Stimulated activated CD8-positive, alpha-beta memory T cell treated with anti-CD3 and anti-CD28 coated beads, Interleukin-15, amount 100 ng/mL, for 24 hours (primary cell): ENCODE results near the gene ARHGEF40.

Experiments
- DNase-seq: peaks from one replicate; pipeline ENCODE4 v3.0.0-alpha.2; 2020; ENCODE audit warnings: low read depth

The ARHGEF40 gene

GRCh38 chr14:21070083-21070609 lies at the start of gene ARHGEF40:
ARHGEF40 (plus strand) TSS chr14:21070304; CDS start chr14:21070397, 93 bp downstream.
- DNase-seq = no peak

- no peak for DNase-seq
Observed at GRCh38 chr14:21020977-21021545, 49.0 kb upstream of the ARHGEF40 start.

DNA sequence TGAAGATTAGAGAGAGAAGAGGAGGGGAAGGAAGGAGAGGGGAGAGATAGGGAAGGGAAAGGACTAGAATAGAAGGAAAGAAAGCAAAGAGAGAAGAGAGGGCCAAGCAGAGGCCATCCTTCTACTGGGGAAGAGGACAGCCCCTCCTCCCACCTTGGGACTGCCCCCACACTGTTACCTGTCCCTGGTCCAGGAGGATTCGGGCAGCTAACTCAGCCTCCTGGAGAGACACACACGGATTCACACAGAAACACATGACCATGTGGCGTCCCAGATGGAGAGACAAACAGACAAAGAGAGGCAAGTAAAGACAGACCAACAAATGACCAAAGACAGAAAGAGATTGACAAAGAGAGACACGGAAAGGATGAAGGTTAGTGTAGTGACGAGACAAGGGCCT lies 47.4 kb upstream of the ARHGEF40 start:
- DNase-seq = no peak

- DNase-seq = no peak
Observed at GRCh38 chr14:21023174-21023573, 46.9 kb upstream of the ARHGEF40 start.

DNA sequence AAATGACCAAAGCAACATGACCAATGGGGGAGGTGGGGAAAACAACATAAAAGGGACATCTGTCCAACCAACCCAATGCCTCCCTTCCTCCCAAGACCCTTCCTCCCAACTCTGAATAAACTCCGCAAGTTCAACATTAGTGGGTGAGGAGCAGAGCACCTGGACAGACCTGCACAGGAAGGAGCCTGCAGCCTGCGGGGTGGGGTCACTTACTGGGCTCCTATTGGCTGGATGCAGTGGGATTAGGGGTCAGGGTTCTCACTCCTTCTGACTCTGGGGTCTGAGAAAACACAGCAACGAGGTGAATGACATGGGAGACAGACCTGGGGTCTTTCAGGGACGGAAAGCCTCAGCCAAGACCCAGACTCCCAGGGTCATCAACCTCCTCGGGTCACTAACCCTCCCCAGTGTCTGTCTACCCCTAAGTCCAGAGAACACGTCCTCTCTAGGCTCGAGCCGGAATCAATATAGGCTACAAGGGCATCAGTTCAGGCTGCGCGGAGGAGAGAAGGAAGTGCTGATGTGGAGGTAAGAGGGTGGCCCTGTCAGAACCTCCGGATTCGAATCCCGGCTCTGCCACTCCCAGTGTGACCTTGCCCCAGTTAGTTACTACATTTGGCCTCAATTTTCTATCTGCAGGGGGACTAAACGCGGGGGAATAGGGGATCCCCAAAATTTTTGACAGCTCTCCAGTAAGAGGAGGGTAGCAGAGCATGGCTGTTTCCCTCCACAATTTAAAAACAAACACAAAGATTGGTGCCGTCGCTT lies 46.1 kb upstream of the ARHGEF40 start:
- no peak for DNase-seq

GRCh38 chr14:21024585-21025370 lies 45.3 kb upstream of the ARHGEF40 start, which contains the start of gene NDRG2:
NDRG2 (minus strand) TSS chr14:21025061; CDS start chr14:21023315, 1,746 bp downstream.
- DNase-seq = peak; percentile 38

DNA sequence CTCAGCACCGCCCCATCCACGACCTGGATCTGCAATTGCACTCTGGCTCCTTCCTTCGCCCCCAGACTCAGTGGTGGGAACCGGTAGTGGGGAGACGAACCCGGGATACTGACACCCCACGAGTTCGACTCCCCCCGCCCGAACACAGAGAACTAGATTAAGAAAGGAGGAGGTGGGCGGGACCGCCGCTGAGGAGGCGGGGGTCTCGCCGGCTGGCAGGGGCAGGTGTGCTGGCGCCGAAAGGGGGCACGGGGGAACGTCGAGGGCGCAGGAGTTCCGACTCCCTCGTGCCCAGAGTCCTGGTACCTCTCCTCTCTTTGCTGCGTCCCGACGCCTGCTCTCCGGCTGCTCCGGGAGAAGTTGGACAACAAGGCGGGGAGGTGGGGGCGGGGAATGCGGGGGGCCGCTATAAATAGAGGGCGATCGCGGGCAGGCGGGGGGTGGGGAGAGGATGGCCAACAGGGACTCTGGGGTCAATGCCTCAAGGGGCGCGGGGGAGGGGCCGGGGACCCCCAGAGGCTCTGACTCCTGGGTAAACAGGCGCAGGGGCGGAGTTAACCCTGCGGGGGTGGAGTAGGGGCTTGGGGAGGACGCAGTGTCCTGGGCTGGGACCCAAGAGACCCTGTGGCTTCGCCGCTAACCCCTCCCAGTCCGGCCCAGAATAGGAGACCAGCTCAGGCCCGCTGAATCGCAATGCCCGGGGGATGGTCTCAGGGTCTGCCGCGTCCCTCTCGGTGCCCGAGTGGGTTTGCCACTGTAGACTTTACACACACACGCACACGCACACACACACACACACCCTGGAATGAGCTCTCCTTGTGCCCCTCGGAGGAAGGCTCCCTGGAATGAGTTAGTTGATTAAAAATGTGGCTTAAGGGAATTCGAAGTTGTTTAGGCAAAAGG lies 44.5 kb upstream of the ARHGEF40 start:
- no peak for DNase-seq

DNA sequence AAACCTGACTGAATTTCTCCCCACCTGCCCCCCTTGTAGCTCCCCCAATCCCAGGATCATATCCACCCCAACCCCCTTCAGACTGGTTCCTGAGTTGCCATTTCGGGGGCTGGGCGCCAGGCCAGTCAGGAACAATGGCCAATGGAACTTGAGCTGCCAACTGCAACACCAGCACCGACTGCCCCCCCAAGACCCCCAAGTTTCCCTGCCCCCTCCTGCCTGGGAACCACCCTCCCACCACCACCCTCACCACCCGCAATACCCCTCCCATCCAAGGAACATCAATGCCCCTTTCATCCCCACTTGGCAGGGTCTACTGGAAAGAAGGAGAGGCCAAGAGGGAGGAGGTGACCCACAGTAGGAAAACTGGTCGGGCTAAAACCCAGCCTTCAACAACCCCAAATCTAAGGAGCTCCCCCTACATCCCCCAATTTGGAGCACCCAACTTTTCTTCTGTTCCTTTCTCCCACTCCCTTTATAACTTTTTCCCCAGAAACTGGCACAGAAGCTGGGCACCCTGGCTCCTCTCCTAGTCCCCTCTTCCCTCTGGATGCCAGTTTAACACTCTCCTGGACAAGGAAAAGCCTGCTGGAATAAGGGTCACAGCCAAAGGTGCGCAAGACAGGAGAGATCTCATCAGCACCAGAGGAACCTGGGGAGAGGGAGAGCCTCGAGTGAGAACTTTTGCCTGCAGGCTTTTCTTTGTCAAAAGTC lies 43.7 kb upstream of the ARHGEF40 start:
- no peak for DNase-seq

DNA sequence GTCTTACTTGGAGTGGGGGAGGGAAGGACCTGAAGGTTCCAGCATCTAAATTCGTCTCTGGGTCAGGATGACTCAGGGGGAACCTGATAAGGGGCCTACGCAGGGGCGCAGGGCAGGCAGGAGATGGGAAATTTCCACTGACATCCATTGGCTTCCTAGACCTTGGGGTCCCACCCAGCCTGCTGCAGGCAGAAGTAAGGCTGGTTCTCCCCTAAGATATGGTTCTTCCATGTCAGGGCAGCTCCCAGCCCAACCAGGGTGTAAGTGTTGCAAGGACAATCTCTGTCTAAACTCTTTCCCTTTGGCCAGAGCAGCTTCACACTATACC lies 43.2 kb upstream of the ARHGEF40 start:
- DNase-seq = no peak

- no peak for DNase-seq
Observed at GRCh38 chr14:21029917-21030316, 40.2 kb upstream of the ARHGEF40 start, which contains the start of gene TPPP2. TPPP2 (plus strand) TSS chr14:21030217; CDS start chr14:21030582, 365 bp downstream.

GRCh38 chr14:21030531-21030930 lies 39.6 kb upstream of the ARHGEF40 start:
- DNase-seq = no peak

DNA sequence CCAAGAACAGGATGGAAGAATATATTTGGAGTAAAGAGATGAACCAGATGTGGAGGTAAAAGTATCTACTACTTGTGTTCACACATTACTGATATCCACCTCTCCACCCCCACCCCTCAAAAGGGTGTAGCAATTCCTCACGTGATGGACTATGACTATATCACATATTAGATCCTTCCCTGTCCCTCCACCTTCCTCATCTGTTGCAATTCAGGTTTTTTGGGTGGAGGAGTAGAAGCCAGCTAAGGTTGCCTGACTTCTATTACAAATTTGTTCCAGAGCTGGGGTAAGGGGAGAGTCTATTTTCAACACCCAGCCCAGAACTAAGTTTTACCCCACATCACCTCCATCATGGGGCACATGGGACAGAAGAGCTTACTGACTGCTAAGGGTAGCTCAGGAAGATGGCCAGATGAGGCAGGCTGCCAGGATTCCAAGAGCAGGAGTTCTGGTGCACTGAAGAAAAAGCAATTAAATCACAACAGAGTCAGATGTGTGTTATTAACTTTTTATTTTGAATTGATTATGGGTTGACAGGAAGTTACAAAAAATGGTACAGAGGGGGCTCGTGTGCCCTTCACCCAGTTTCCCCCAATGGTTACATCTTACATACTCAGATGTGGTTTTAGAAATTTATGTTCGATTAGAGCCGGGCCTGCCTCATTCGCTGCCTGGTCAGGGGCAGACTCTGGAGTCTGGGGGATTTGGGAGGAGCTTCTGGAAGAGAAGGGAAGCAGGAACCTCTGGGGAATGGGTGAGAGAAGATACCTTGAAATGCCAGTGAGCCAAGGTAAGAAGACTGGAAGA lies 37.6 kb upstream of the ARHGEF40 start:
- DNase-seq = no peak

DNA sequence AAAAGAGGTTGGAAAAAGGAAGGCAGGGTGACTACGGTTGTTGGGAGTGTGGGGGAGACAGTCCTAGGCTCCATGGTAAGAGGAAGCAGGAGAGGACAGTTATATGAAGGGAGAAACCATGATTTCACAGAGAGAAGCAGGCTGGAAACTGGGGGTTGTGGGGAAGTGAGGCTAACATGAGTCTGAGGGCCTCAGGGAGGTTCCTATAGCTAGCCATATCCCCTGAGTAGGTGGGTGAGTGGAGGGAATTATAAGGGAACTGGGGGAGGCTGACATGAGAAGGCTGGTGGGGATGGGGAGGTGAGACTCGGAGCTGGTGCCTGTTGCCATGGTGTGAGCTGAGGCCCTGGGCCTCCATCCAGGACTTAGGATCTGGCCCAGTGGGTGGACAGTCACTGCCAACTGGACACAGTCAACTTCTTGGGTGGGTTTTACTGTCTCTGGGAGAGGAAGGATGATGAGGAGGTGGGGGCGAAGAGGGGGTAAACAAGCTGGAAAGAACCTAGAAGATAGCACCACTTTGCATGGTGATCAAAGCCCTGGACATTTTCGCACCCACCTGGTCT lies 36.9 kb upstream of the ARHGEF40 start:
- no peak for DNase-seq

- DNase-seq = no peak
Observed at GRCh38 chr14:21034707-21035106, 35.4 kb upstream of the ARHGEF40 start, which contains the start of gene RNASE13. RNASE13 (minus strand) TSS chr14:21034807; CDS start chr14:21034288, 519 bp downstream.

DNA sequence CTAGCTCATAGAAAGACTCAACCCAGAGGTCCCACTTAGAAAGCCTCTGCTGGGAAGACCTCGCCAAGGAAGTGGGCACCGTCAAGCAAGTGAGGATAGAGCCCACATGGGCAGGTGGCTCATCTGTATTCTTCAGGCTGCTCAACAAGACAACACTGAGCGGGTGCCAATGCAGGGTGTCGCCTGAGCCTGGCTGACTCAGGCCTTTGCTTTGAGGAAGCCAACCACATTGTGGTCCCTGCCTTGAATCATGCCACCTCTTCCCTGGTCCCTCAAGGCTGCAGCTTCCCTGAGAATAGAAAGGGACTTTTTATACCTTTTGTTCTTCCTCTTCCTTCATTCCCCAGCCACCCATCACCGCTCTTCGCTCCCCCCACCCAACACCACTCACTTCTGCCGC lies 33.4 kb upstream of the ARHGEF40 start:
- no peak for DNase-seq

DNA sequence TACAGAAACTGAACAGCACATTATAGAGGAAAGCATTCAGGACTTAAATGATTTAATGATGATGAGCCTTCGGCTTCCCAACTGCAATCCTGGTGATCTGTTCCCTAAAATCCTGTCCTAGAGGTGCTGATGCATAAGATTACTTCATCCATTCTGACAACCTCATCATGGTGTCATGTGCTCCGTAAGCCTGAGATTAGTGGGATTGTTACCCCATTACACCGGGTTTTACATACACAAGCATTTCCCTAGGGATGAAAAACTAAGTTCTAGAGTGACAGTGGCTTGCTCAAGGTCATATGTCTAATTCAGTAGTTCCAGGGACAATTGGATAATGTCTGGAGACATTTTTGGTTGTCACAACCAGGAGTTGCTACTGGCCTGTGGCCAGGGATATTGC lies 32.9 kb upstream of the ARHGEF40 start:
- DNase-seq = no peak

GRCh38 chr14:21038441-21039422 lies 31.4 kb upstream of the ARHGEF40 start:
- no peak for DNase-seq

DNA sequence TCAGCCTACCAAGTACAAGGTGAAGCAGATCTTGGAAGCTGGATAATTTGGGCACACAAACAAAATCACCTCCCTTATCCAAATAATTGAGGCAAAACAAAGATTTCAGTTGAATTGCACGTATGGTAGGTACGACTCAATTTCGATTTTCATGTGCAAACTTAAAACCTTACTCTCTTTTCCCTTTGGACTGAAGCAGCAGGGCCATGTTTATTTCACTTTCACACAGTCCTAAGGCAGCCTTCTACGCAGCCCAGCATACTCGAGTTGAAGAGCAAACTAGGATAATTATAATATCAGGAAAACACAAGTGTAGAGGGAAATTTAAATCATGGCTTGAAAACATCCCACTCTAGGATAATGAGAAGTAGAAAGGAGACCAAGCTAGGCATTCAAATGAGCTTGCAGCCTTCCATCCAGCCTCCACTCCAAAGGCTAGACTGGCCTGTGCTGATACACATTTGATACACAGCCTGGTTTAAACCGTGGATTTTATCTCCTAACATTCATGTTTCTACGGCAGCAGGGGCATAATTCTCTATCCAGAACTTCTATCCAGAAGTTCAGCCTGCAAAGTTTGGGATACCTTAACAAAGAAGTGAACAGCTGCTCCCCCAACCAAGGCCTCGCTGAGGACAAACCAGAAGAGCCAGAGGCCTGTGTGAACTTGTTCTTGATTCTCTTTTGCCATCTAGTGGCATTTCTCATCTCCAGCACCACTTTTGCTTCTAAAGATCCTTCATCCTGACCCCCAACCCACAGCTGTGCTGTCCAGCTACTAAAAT lies 30.3 kb upstream of the ARHGEF40 start:
- DNase-seq = no peak
